DND-41 (cell line): ENCODE measurements around the gene SMYD4.

Experiments
- CTCF ChIP-seq: IDR thresholded peaks from 2 replicates; pipeline ENCODE4 v1.5.1; 2012; ENCODE audit warnings: borderline replicate concordance, low read length, moderate library complexity, mild to moderate bottlenecking; ENCODE audit not compliant: poor library complexity, severe bottlenecking; ENCODE audit errors: extremely low read depth
- EZH2 ChIP-seq: IDR thresholded peaks from 3 replicates; pipeline ENCODE4 v1.6.1; 2012; ENCODE audit warnings: borderline replicate concordance, low read depth, mild to moderate bottlenecking, moderate library complexity, low read length, inconsistent platforms; ENCODE audit not compliant: severe bottlenecking

- TF ChIP-seq CTCF (no peak), EZH2 (no peak)
Observed at GRCh38 chr17:1783271-1783670, 46.4 kb downstream of the SMYD4 start.
